ENCODE measurements around the gene RIBC1. TPM values are rescaled to one million over a fixed set of nuclear protein-coding genes. Genes with fewer than 3 reads are reported as not detected.
A peak's percentile ranks its signal among the peaks of the same experiment; 100 is the strongest.

RIBC1 gene
- polyA plus RNA-seq, 1 of the 3 experiments (the other 2 are of a cell fraction), result 0.33 TPM

GRCh38 chrX:53373307-53373706 lies 49.4 kb upstream of the RIBC1 start:
- WGBS (ENCODE audit: low lambda C conversion rate), result 76% methylated on average over 2 of the region's 2 CpGs
- peaks cover 5% of the 10 kb centered on the region for H3F3A ChIP-seq (replicated peaks; ENCODE audit: insufficient read depth)

GRCh38 chrX:53374222-53374820 lies 48.4 kb upstream of the RIBC1 start:
- H3K4me3 ChIP-seq (ENCODE audit: low read depth in 2 of 2, low read length in 1 of 2), result no peak overlapping the region
- no peaks in the 10 kb centered on the region for H3K9me2 ChIP-seq
- H3F3A ChIP-seq (replicated peaks; ENCODE audit: insufficient read depth), result peaks cover 5% of the 10 kb centered on the region
- H3K27ac ChIP-seq (ENCODE audit: low read depth in 2 of 2, low read length in 1 of 2), result no peak overlapping the region
- no peaks in the 10 kb centered on the region for H3K9me3 ChIP-seq
- no peak overlapping the region for H3K4me2 ChIP-seq
- POLR2A ChIA-PET, result no interaction called here
- H3K36me3 ChIP-seq (replicated peaks in 1 of 2; ENCODE audit: control insufficient read depth in 1 of 2, insufficient read depth in 2 of 2, low read length in 1 of 2), result peaks cover 5 to 24% of the 10 kb centered on the region in 2 experiments
- H3K79me2 ChIP-seq (ENCODE audit: insufficient read depth), result no peaks in the 10 kb centered on the region
- no peaks in the 10 kb centered on the region for H4K20me1 ChIP-seq (ENCODE audit: insufficient read depth)
- TF ChIP-seq FOXJ3 (CRISPR knock-in tag; IDR thresholded peaks at IDR 0.05) (no peak), FOXM1 (IDR thresholded peaks at IDR 0.05; ENCODE audit: low read depth) (no peak), EZH2phosphoT487 (IDR thresholded peaks at IDR 0.05; ENCODE audit: borderline replicate concordance, low read depth) (no peak), RAD21 (IDR thresholded peaks at IDR 0.05; ENCODE audit: low read length) (no peak), MXI1 (IDR thresholded peaks at IDR 0.05; ENCODE audit: low read depth, low read length) (no peak), YY1 (IDR thresholded peaks at IDR 0.05; ENCODE audit: low read depth) (no peak), PBX3 (IDR thresholded peaks at IDR 0.05) (no peak)
- H2AFZ ChIP-seq (ENCODE audit: low read depth), result no peak overlapping the region
- H3K4me1 ChIP-seq (ENCODE audit: control insufficient read depth in 1 of 2, insufficient read depth in 2 of 2, low read depth in 1 of 2, low read length in 1 of 2), result no peaks in the 10 kb centered on the region
- DNase-seq, result no peak
- CTCF ChIA-PET, result interaction anchor here (1.6 kb wide), 2 partner anchors 12 to 57 kb away, joined by 4 read pairs; no protein-coding TSS in a partner anchor
- H3K9ac ChIP-seq, result no peak overlapping the region
- WGBS (ENCODE audit: low lambda C conversion rate), result 84% methylated on average over 7 of the region's 7 CpGs
- H3K27me3 ChIP-seq (ENCODE audit: insufficient read depth), result no peaks in the 10 kb centered on the region

More at GRCh38 chrX:53373307-53373706, 49.4 kb upstream of the RIBC1 start:
- Histone ChIP-seq H3K79me2 (ENCODE audit: insufficient read depth) (no peaks in the 10 kb centered on the region), H3K4me2 (no peak overlapping the region), H3K4me3 (ENCODE audit: low read depth in 2 of 2, low read length in 1 of 2) (no peak overlapping the region), H3K27me3 (ENCODE audit: insufficient read depth) (no peaks in the 10 kb centered on the region), H3K9ac (no peak overlapping the region), H3K36me3 (replicated peaks in 1 of 2; ENCODE audit: control insufficient read depth in 1 of 2, insufficient read depth in 2 of 2, low read length in 1 of 2) (peaks cover 0 to 14% of the 10 kb centered on the region in 2 experiments), H3K4me1 (ENCODE audit: control insufficient read depth in 1 of 2, insufficient read depth in 2 of 2, low read depth in 1 of 2, low read length in 1 of 2) (no peaks in the 10 kb centered on the region), H3K9me2 (no peaks in the 10 kb centered on the region), H3K9me3 (no peaks in the 10 kb centered on the region), H2AFZ (ENCODE audit: low read depth) (no peak overlapping the region), H4K20me1 (ENCODE audit: insufficient read depth) (no peaks in the 10 kb centered on the region), H3K27ac (ENCODE audit: low read depth in 2 of 2, low read length in 1 of 2) (no peak overlapping the region)
- ChIA-PET POLR2A (no interaction called here), CTCF (no interaction called here)
- TF ChIP-seq SMC3 (IDR thresholded peaks at IDR 0.05; ENCODE audit: low read depth, low read length) (no peak), ELF1 (IDR thresholded peaks at IDR 0.05) (no peak), TCF12 (IDR thresholded peaks at IDR 0.05) (no peak), RXRA (IDR thresholded peaks at IDR 0.05; ENCODE audit: borderline replicate concordance, low read depth) (no peak), NFIC (IDR thresholded peaks at IDR 0.05; ENCODE audit: borderline replicate concordance) (no peak), POLR2AphosphoS5 (IDR thresholded peaks at IDR 0.05; ENCODE audit: low read depth, low read length) (no peak)
- no peak for DNase-seq

GRCh38 chrX:53374923-53375322 lies 47.8 kb upstream of the RIBC1 start:
- Histone ChIP-seq H3K4me2 (no peak overlapping the region), H3K36me3 (replicated peaks in 1 of 2; ENCODE audit: control insufficient read depth in 1 of 2, insufficient read depth in 2 of 2, low read length in 1 of 2) (peaks cover 9 to 30% of the 10 kb centered on the region in 2 experiments), H3K9me3 (no peaks in the 10 kb centered on the region), H3F3A (replicated peaks; ENCODE audit: insufficient read depth) (peaks cover 5% of the 10 kb centered on the region), H3K27me3 (ENCODE audit: insufficient read depth) (no peaks in the 10 kb centered on the region), H3K79me2 (ENCODE audit: insufficient read depth) (no peaks in the 10 kb centered on the region), H3K9me2 (no peaks in the 10 kb centered on the region), H3K4me1 (ENCODE audit: control insufficient read depth in 1 of 2, insufficient read depth in 2 of 2, low read depth in 1 of 2, low read length in 1 of 2) (no peaks in the 10 kb centered on the region), H3K4me3 (ENCODE audit: low read depth in 2 of 2, low read length in 1 of 2) (no peak overlapping the region), H2AFZ (ENCODE audit: low read depth) (no peak overlapping the region), H4K20me1 (ENCODE audit: insufficient read depth) (no peaks in the 10 kb centered on the region), H3K9ac (no peak overlapping the region), H3K27ac (ENCODE audit: low read depth in 2 of 2, low read length in 1 of 2) (no peak overlapping the region)
- no peak for DNase-seq
- POLR2A ChIA-PET, result no interaction called here
- TF ChIP-seq CTCF (IDR thresholded peaks at IDR 0.05) (0 out of 2 replicates have a peak, but pooled peaks have one; percentile 20), USF2 (IDR thresholded peaks at IDR 0.05; ENCODE audit: borderline replicate concordance, low read depth, low read length) (no peak)
- CTCF ChIA-PET, result interaction anchor here (1.6 kb wide), 2 partner anchors 12 to 58 kb away, joined by 4 read pairs; no protein-coding TSS in a partner anchor
